Suppressor macrophage (primary cell): ENCODE results near the gene PAPPA.

Source experiments
- DNase-seq, 4 experiments: peaks; one replicate each; pipeline ENCODE4 v3.0.0-alpha.2; 2020 to 2022

PAPPA gene

GRCh38 chr9:116423149-116423548 lies 269.6 kb downstream of the PAPPA start:
- DNase-seq = no peak

- DNase-seq = no peak
Observed at GRCh38 chr9:116425244-116425643, 271.7 kb downstream of the PAPPA start.

GRCh38 chr9:116430849-116431248 lies 277.3 kb downstream of the PAPPA start:
- no peak for DNase-seq

- no peak for DNase-seq
Observed at GRCh38 chr9:116432051-116432450, 278.5 kb downstream of the PAPPA start.

GRCh38 chr9:116434314-116434713 lies 280.7 kb downstream of the PAPPA start:
- DNase-seq = no peak

- no peak for DNase-seq
Observed at GRCh38 chr9:116435706-116436105, 282.1 kb downstream of the PAPPA start.

- no peak for DNase-seq
Observed at GRCh38 chr9:116436121-116436520, 282.5 kb downstream of the PAPPA start.

- no peak for DNase-seq
Observed at GRCh38 chr9:116437411-116438370, 284.1 kb downstream of the PAPPA start.

- no peak for DNase-seq
Observed at GRCh38 chr9:116442528-116442927, 288.9 kb downstream of the PAPPA start.

GRCh38 chr9:116447934-116448333 lies 294.3 kb downstream of the PAPPA start:
- DNase-seq = peak in 2 of 4 experiments; percentile 12 to 16

GRCh38 chr9:116448431-116448830 lies 294.8 kb downstream of the PAPPA start:
- no peak for DNase-seq

GRCh38 chr9:116449949-116450348 lies 296.4 kb downstream of the PAPPA start:
- no peak for DNase-seq

GRCh38 chr9:116450378-116451139 lies 297.0 kb downstream of the PAPPA start:
- DNase-seq = peak; percentile 86 to 96 (median 92)

GRCh38 chr9:116451500-116452115 lies 298.0 kb downstream of the PAPPA start:
- no peak for DNase-seq
